GM21619 (cell line): ENCODE results near the gene SCN4B.
A peak's percentile ranks its signal among the peaks of the same experiment; 100 is the strongest.

ENCODE experiments used
- ATAC-seq: cut with Tn5 transposase; IDR thresholded peaks from one replicate; pipeline ENCODE4 v1.9.1; 2021; ENCODE audit not compliant: unreplicated experiment

SCN4B gene

DNA sequence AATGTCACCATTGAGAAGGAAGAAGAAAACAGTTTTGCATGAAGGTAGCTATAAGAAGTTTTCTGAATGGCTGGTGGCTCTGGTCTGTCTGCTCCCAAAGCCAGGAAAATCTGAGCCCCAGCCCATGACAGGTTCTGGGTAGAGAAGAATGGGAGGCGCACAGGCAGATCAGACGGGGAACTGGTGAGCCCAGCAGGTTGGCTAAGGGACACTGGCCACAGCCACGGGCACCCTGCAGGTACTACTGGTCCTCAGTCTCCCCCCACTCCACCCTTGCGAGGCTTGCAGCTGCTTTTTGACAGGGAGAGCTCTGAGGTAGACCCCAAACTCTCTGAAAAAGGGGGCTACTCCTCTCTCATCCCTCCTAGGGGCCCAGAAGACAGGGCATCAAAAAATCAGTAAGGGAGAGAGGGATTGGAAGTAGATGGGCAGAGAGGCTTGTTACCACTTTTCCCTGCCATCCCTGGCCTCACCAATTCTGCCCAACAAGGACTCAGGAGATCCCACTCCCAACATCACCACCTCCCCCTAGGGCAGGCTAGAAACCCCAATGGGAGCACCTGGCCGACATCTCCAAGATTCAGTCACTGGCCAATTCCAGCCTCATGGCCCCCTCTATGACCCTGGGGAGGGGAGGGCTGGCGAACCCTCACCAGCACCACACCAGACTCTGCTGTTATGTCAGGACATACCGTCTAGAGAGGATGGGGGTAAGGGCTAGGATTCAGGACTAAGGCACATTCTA, 17.4 kb downstream of the SCN4B start:
- ATAC-seq: no peak

DNA sequence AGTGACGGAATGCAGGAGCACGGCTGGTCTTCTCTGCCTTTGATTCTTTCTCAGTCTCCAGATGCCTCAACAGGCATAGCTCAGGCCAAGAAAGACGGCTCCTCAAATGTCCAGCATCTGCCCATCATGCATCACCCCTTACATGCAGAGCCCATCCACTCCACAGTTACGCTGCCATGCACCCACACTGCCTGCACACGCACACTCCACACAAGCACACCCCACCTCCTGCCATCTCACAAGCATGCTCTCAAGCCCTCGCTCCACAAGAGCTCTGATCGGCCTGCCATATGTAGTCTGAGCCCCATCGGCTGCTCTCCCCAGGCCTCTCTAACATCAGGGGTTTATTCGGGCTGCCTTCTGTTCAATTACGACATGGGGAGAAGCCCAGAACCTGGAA, 18.8 kb downstream of the SCN4B start:
- no peak for ATAC-seq

- no peak for ATAC-seq
Observed at GRCh38 chr11:118132385-118133151, 20.1 kb downstream of the SCN4B start.

GRCh38 chr11:118129471-118130172, 23.0 kb downstream of the SCN4B start:
- no peak for ATAC-seq

GRCh38 chr11:118128721-118129470, 23.7 kb downstream of the SCN4B start:
- no peak for ATAC-seq

DNA sequence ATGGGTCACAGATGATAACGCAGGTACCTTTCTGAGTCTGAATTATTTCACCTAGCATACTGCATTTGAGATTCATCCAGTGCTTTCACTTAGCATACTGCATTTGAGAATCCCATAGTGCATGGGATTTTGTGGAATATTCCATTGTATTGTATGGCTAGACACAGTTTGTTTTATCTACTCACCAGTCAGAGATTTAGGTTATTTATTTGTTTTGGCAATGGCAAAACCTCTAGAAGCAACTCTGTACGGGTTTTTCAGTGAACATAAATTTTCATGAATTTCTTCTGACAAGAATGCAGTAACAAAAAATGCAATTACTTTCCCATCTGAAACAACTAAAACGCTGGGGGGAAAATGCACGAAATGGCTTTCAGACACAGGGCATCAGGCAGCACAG, 24.3 kb downstream of the SCN4B start:
- ATAC-seq: no peak

DNA sequence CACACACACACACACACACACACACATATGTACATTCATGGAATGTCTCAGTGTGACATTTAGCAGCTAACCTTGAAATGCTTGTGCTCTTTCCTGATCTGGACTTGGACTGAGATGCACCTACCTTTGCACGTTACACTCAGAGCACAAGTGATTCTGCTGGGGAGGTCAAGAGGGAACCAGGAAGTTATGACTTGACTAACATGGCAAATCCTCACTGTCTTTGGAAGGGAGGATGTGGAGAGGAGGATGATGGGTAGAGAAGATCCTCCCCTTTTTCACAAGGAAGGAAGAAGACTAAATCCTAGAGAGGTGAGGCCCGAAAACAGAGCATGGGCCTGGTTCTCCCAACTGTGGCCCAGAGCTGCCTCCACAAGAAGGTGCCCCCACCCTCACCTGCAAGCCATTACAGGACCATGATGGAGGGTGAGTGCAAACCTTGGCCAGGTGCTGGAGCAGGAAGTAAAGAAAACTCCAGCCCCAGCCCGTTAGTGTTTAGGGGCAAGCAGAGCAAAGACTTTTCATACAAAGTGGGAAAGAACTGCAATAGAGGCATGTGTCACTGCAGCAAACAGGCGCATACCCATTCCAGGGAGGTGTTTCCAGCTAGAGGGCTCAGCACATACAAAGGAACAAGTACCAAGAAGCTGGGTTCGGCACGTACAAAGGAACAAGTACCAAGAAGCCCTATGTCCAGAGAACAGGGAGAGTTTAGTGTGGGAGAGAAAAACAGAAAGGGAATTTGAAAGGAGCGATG, 26.4 kb downstream of the SCN4B start:
- no peak for ATAC-seq

DNA sequence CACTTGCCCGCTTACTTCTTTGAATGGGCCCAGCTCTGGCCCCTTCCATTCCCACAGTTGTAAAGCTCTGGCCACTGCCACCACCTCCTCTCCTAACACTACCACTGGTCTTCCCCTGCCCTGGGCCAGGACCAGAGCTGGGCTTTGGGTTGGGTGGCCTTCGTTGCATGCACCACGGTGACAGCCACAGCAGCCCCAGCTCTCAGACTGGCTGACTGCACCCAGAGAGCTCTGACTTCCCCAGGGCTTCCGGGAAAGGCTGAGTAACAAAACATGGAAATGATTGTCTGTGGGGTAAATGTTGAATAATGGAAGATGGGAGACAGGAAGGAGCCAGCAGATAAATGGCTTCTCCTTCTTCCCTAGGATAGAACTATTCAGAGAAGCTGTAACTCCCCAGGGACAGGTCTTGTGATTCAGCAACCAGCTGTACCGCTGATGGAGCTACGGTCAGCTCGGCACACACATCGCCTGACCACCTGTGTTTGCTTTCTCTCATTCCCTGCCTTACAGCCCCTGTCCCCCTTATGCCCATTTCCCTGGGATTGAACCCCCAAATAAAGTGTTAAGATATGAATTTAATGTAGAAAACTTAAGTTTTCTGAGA, 27.6 kb downstream of the SCN4B start:
- ATAC-seq: no peak

GRCh38 chr11:118120793-118121192, 31.8 kb downstream of the SCN4B start:
- ATAC-seq: no peak

DNA sequence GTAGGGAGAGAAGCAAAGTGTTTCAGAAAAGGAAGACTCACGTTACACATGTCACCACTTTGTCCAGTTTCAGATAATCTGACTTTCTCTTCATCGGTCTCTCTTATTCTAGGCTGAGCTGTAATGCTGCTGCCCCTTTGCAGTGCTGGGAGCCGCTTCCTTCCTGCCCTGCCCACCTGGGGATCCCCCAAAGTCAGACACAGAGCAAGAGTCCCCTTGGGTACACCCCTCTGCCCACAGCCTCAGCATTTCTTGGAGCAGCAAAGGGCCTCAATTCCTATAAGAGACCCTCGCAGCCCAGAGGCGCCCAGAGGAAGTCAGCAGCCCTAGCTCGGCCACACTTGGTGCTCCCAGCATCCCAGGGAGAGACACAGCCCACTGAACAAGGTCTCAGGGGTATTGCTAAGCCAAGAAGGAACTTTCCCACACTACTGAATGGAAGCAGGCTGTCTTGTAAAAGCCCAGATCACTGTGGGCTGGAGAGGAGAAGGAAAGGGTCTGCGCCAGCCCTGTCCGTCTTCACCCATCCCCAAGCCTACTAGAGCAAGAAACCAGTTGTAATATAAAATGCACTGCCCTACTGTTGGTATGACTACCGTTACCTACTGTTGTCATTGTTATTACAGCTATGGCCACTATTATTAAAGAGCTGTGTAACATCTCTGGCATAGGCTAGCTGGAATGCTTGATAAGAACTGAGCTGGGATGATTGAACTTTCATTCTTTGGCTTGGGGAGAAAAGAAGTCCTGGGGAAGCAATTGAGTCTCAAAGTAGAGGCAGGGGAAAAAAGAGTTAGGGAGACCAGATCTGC, 34.6 kb downstream of the SCN4B start:
- peak; percentile 65 for ATAC-seq

DNA sequence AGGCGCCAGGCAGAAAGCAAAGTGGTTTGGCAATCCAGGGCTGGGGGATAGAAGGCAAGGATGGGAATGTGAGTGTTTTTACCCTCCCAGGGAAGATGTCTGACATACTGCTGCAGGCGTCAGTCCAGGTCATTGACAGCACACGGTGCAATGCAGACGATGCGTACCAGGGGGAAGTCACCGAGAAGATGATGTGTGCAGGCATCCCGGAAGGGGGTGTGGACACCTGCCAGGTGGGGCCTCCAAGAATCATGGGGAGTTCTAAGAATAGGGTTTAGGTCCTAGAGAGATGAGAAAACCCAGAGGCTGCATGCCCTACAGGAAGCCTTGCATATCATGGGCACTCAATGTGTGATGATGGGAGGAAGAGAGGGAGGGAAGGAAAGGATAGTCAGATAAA, 37.6 kb downstream of the SCN4B start:
- no peak for ATAC-seq

GRCh38 chr11:118114266-118114665, 38.4 kb downstream of the SCN4B start:
- ATAC-seq: no peak

DNA sequence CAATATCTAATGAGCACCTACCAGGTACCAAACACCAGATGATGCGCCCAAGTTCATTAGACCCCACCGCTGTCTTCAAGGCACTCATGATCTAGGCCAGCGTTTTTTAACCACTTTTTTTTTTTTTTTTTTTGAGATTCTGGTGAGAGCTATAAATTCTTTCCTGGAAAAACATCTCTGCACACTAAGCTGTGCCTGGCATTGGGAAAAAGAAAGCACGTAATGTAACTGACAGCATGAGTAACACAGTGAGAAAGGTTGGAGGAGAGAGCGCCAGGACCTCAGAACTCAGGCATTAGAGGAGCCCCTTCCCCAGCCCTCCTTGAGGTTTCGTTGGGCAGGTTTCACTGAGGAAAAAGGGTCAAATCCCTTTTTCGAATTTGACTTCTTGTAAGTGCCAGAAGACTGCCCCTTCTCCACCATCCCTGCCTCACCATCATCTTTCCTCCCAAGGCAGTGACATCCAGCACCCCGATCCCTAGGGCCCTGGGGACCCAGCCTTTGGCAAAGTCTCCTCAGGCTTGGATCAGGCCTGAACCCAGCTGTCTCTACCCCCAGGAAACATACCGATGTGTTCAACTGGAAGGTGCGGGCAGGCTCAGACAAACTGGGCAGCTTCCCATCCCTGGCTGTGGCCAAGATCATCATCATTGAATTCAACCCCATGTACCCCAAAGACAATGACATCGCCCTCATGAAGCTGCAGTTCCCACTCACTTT, 39.8 kb downstream of the SCN4B start:
- ATAC-seq: no peak

DNA sequence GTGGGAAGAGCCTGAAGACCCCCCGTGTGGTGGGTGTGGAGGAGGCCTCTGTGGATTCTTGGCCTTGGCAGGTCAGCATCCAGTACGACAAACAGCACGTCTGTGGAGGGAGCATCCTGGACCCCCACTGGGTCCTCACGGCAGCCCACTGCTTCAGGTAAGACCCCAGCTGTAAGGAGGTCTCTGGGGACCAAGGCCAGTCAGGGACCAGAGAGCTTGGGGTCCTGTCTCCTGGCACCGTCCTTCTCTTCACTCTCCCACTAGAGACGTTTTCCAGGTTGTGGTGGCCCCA, 40.9 kb downstream of the SCN4B start:
- ATAC-seq: no peak

GRCh38 chr11:118111019-118111743, 41.4 kb downstream of the SCN4B start:
- no peak for ATAC-seq

DNA sequence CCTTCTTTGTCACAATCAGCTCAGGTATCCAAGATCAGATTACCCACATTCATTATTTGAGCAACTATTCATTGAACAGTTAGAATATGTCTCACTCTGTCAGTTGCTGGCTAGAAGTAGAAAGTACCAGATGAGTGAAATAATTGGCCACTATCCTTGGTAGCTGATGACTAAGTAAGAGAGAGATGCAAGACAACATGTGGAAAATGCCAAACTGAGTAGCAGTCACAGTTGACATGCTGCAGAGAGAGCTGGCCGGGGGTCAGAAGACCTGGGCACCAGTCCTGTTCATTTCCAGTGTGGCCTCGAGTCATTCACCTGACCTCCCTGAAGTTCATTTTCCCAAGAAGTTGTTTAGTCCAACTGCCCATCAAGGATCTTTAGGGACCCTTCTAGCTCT, 43.4 kb downstream of the SCN4B start:
- ATAC-seq: no peak

- no peak for ATAC-seq
Observed at GRCh38 chr11:118108513-118108912, 44.1 kb downstream of the SCN4B start.

GRCh38 chr11:118106789-118107335, 45.8 kb downstream of the SCN4B start:
- ATAC-seq: no peak
